Astrocyte (in vitro differentiated cells and primary cell): ENCODE measurements around the gene DMXL1. TPM values are rescaled to one million over a fixed set of nuclear protein-coding genes. Genes with fewer than 3 reads are reported as not detected.

Experiments
- DNase-seq: peaks from one replicate; pipeline ENCODE4 v3.0.0-alpha.2; 2010; ENCODE audit warnings: low read depth
- FAIRE-seq: peaks from 2 replicates; lab custom pipeline; 2011; peaks lifted over from hg19 to GRCh38; lab: Jason Lieb, UNC
- H2AFZ ChIP-seq: 2 replicates; pipeline ENCODE4 v1.6.0; 2012; ENCODE audit warnings: low read depth, low read length, inconsistent platforms
- H3K27ac ChIP-seq: 2 replicates; pipeline ENCODE4 v1.5.1; 2011; ENCODE audit warnings: low read depth, low read length, inconsistent platforms
- H3K27me3 ChIP-seq: 2 replicates; pipeline ENCODE4 v1.6.0; 2011; ENCODE audit warnings: low read length, inconsistent platforms; ENCODE audit not compliant: insufficient read depth
- H3K36me3 ChIP-seq: 2 replicates; pipeline ENCODE4 v1.5.1; 2011; ENCODE audit warnings: low read length, inconsistent platforms; ENCODE audit not compliant: insufficient read depth
- H3K4me1 ChIP-seq: 2 replicates; pipeline ENCODE4 v1.5.1; 2011; ENCODE audit warnings: low read length, inconsistent platforms; ENCODE audit not compliant: insufficient read depth
- H3K4me2 ChIP-seq: 2 replicates; pipeline ENCODE4 v1.6.0; 2012; ENCODE audit warnings: low read length, inconsistent platforms
- H3K4me3 ChIP-seq: 2 replicates; pipeline ENCODE4 v1.5.1; 2011; ENCODE audit warnings: low read depth, mild to moderate bottlenecking, low read length, inconsistent platforms; ENCODE audit not compliant: insufficient read depth
- H3K79me2 ChIP-seq: 2 replicates; pipeline ENCODE4 v1.6.0; 2012; ENCODE audit warnings: mild to moderate bottlenecking, low read length, inconsistent platforms; ENCODE audit not compliant: insufficient read depth
- H3K9ac ChIP-seq: 2 replicates; pipeline ENCODE4 v1.6.0; 2012; ENCODE audit warnings: mild to moderate bottlenecking, low read length, inconsistent platforms
- H3K9me3 ChIP-seq: 2 replicates; pipeline ENCODE4 v1.5.1; 2012; ENCODE audit warnings: low read depth, mild to moderate bottlenecking, low read length, inconsistent platforms; ENCODE audit not compliant: insufficient read depth
- H4K20me1 ChIP-seq: 2 replicates; pipeline ENCODE4 v1.6.0; 2012; ENCODE audit warnings: low read length, inconsistent platforms; ENCODE audit not compliant: insufficient read depth
- H3K27ac Mint-ChIP-seq: one replicate; pipeline ENCODE4 v1.8.0; 2021; ENCODE audit warnings: mild to moderate bottlenecking, mixed read lengths; ENCODE audit not compliant: unreplicated experiment
- H3K27me3 Mint-ChIP-seq: one replicate; pipeline ENCODE4 v1.8.0; 2021; ENCODE audit warnings: low read depth, mixed read lengths; ENCODE audit not compliant: unreplicated experiment
- H3K36me3 Mint-ChIP-seq: one replicate; pipeline ENCODE4 v1.8.0; 2021; ENCODE audit warnings: low read depth, mixed read lengths; ENCODE audit not compliant: unreplicated experiment
- H3K4me1 Mint-ChIP-seq: one replicate; pipeline ENCODE4 v1.8.0; 2021; ENCODE audit warnings: low read depth, mixed read lengths; ENCODE audit not compliant: unreplicated experiment
- H3K4me3 Mint-ChIP-seq: one replicate; pipeline ENCODE4 v1.8.0; 2021; ENCODE audit warnings: mild to moderate bottlenecking, moderate library complexity, mixed read lengths; ENCODE audit not compliant: unreplicated experiment
- H3K9me3 Mint-ChIP-seq: one replicate; pipeline ENCODE4 v1.8.0; 2021; ENCODE audit warnings: mild to moderate bottlenecking, mixed read lengths; ENCODE audit not compliant: unreplicated experiment
- CTCF ChIP-seq: IDR thresholded peaks from 2 replicates; pipeline ENCODE4 v1.5.1; 2011; ENCODE audit warnings: low read depth, mild to moderate bottlenecking, inconsistent platforms, low read length, moderate library complexity; ENCODE audit not compliant: insufficient read depth
- EZH2 ChIP-seq: IDR thresholded peaks from 2 replicates; pipeline ENCODE4 v1.6.1; 2012; ENCODE audit warnings: mild to moderate bottlenecking, low read length, inconsistent platforms; ENCODE audit not compliant: insufficient read depth
- total RNA-seq: library from RNA; stranded (reverse); gene quantifications from 2 replicates; pipeline ENCODE4 v1.2.1, GENCODE V29; 2021

The DMXL1 gene
- total RNA-seq, 1 donor from 2014 or later = 26.0 TPM

GRCh38 chr5:119279093-119279492 lies 208.2 kb downstream of the DMXL1 start:
- no peak overlapping the region for H3K4me2 ChIP-seq
- H4K20me1 ChIP-seq = no peaks in the 10 kb centered on the region
- Mint-ChIP-seq H3K4me3 (no peak overlapping the region), H3K27me3 (no peaks in the 10 kb centered on the region), H3K27ac (no peak overlapping the region), H3K9me3 (no peaks in the 10 kb centered on the region), H3K36me3 (peaks cover 1% of the 10 kb centered on the region), H3K4me1 (peaks cover 29% of the 10 kb centered on the region)
- H3K9me3 ChIP-seq = no peaks in the 10 kb centered on the region
- H2AFZ ChIP-seq = no peak overlapping the region
- no peak overlapping the region for H3K9ac ChIP-seq
- H3K4me3 ChIP-seq = no peak overlapping the region
- no peaks in the 10 kb centered on the region for H3K36me3 ChIP-seq
- DNase-seq = no peak
- TF ChIP-seq CTCF (no peak), EZH2 (no peak)
- no peak for FAIRE-seq
- peaks cover 13% of the 10 kb centered on the region for H3K4me1 ChIP-seq
- H3K79me2 ChIP-seq = peaks cover 25% of the 10 kb centered on the region
- H3K27me3 ChIP-seq = no peaks in the 10 kb centered on the region
- no peak overlapping the region for H3K27ac ChIP-seq

- H3K36me3 Mint-ChIP-seq = peaks cover 1% of the 10 kb centered on the region
Observed at GRCh38 chr5:119280380-119280779, 209.5 kb downstream of the DMXL1 start.

More at GRCh38 chr5:119280380-119280779, 209.5 kb downstream of the DMXL1 start:
- Mint-ChIP-seq H3K4me1 (peaks cover 24% of the 10 kb centered on the region), H3K27me3 (no peaks in the 10 kb centered on the region), H3K27ac (no peak overlapping the region), H3K9me3 (no peaks in the 10 kb centered on the region), H3K4me3 (no peak overlapping the region)
- Histone ChIP-seq H2AFZ (no peak overlapping the region), H3K27me3 (no peaks in the 10 kb centered on the region), H3K36me3 (no peaks in the 10 kb centered on the region), H3K9ac (no peak overlapping the region), H4K20me1 (no peaks in the 10 kb centered on the region), H3K27ac (no peak overlapping the region), H3K4me2 (no peak overlapping the region), H3K79me2 (peaks cover 25% of the 10 kb centered on the region), H3K4me1 (peaks cover 7% of the 10 kb centered on the region), H3K4me3 (no peak overlapping the region), H3K9me3 (no peaks in the 10 kb centered on the region)
- DNase-seq = no peak
- no peak for FAIRE-seq
- TF ChIP-seq EZH2 (no peak), CTCF (no peak)
